Measurements from ENCODE around the gene EHD3. TPM values are rescaled to one million over a fixed set of nuclear protein-coding genes. Genes with fewer than 3 reads are reported as not detected.

EHD3 gene
- total and polyA plus RNA-seq, 2 of the 8 experiments (the other 6 are each of a cell fraction or from before 2014, with no cell fraction given) = 9.3 to 12.0 TPM

DNA sequence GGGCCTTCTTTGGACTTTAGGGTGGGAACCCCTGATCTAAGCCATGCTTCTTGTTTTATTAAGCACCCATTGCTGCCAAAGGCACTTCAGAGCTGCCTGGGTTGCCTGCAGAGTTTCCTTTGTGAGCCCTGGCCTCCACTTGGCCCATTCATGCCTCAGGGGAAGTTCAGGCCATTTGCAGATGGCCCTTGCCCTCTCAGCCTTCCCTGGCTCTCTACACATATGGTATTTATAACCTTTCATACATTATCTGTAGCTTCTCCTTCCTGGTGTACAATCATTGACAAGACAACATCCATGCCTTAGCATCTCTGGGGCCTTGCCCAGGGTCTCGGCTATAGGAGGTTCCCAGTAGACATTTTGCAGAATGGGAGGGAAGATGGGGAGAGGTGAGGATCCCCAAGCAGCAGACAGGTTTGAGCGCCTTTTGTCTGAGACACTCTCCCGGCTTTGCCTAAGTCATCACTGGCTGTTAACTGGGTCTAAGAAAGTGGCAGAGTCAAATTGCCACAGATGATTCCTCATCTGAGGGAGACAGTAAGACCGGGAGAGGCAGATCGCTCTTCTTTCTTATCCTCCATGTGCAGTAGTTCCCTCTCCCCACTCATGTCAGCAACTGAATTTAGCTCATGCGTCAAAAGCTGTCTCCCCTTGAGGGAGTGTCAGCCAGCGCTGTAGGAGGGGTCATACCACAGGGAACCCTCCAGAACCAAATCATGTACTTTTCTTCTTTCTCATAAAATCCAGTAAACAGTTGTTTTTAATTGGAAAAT lies 2.7 kb downstream of the EHD3 start:
- Histone ChIP-seq H3K4me3 (ENCODE audit: extremely low read depth in 1 of 4, insufficient read depth in 2 of 4, low read depth in 3 of 4, low read length in 4 of 4) (no peak overlapping the region), H4K8ac (ENCODE audit: extremely low read depth, insufficient read depth, low read length) (no peak overlapping the region), H2BK5ac (ENCODE audit: low read depth, low read length) (no peak overlapping the region), H3K18ac (ENCODE audit: extremely low read depth, low read length) (no peak overlapping the region), H2AFZ (ENCODE audit: low read length) (no peak overlapping the region), H3K23me2 (ENCODE audit: low read depth, low read length) (peaks cover 5% of the 10 kb centered on the region; the same call in 1 of the 2 replicates), H3K36me3 (ENCODE audit: control insufficient read depth in 2 of 4, insufficient read depth in 4 of 4, low read length in 3 of 4) (no peaks in the 10 kb centered on the region), H3K4me2 (ENCODE audit: insufficient read depth in 1 of 2, low read depth in 2 of 2, low read length in 2 of 2) (no peak overlapping the region), H2BK15ac (ENCODE audit: low read length) (no peak overlapping the region), H3K14ac (ENCODE audit: insufficient read length) (no peak overlapping the region), H4K5ac (ENCODE audit: insufficient read length, low read depth, low read length) (no peak overlapping the region), H2BK12ac (ENCODE audit: low read depth, low read length) (no peak overlapping the region), H3K79me2 (ENCODE audit: control insufficient read depth in 1 of 2, insufficient read depth in 2 of 2, low read length in 2 of 2) (no peaks in the 10 kb centered on the region), H3K79me1 (ENCODE audit: low read depth, low read length) (no peaks in the 10 kb centered on the region), H3K27ac (ENCODE audit: low read depth, low read length) (no peak overlapping the region), H3K4me1 (replicated peaks in 1 of 4; ENCODE audit: control insufficient read depth in 3 of 4, insufficient read depth in 4 of 4, low read length in 3 of 4) (peaks cover 4 to 6% (median 4%) of the 10 kb centered on the region in 4 experiments; a peak in 5 of 7 replicates), H4K91ac (replicated peaks; ENCODE audit: insufficient read length, low read length) (no peak overlapping the region), H2AK5ac (ENCODE audit: low read depth, low read length) (no peak overlapping the region), H3K27me3 (replicated peaks in 1 of 4; ENCODE audit: control insufficient read depth in 3 of 4, extremely low read depth in 1 of 4, insufficient read depth in 3 of 4, low read length in 3 of 4) (peaks cover 0 to 8% (median 5%) of the 10 kb centered on the region in 4 experiments; a peak in 4 of 7 replicates), H3K4ac (replicated peaks; ENCODE audit: insufficient read length, low read depth, low read length) (no peak overlapping the region), H3K9me3 (ENCODE audit: insufficient read depth in 2 of 2, low read depth in 1 of 2, low read length in 1 of 2) (no peaks in the 10 kb centered on the region), H3K9ac (replicated peaks in 1 of 4; ENCODE audit: extremely low read depth in 1 of 4, low read depth in 3 of 4, low read length in 3 of 4) (no peak overlapping the region), H2BK20ac (ENCODE audit: low read length) (no peak overlapping the region), H2BK120ac (replicated peaks; ENCODE audit: low read depth, low read length) (no peak overlapping the region), H3K56ac (replicated peaks; ENCODE audit: insufficient read length, low read depth, low read length) (no peak overlapping the region), H4K20me1 (replicated peaks in 1 of 2; ENCODE audit: control insufficient read depth in 1 of 2, insufficient read depth in 2 of 2, low read length in 2 of 2) (peaks cover 0 to 1% of the 10 kb centered on the region in 2 experiments), H3K23ac (ENCODE audit: insufficient read length) (no peak overlapping the region)
- CTCF ChIA-PET (ENCODE audit: partially characterized antibody) = interaction anchor here (0.5 to 1.3 kb wide), 5 partner anchors 97 to 654 kb away, joined by 3 to 6 read pairs (median 4); partner anchors contain the start of gene GALNT14
- no peak for DNase-seq (ENCODE audit: low read depth in 1 of 2, low spot score in 2 of 2)
- WGBS, 2 experiments (ENCODE audit: extremely low coverage in 1 of 2, insufficient coverage in 1 of 2, insufficient read length in 1 of 2, insufficient replicate concordance in 2 of 2, low coverage in 1 of 2, low lambda C conversion rate in 2 of 2, missing lambda C conversion rate in 1 of 2) = 91% methylated on average over 7 of the region's 7 CpGs; no CpG with 5 or more reads in 1 of the 2 experiments
- POLR2A ChIA-PET (ENCODE audit: partially characterized antibody) = no interaction called here
- no peak for FAIRE-seq
- TF ChIP-seq RXRA (IDR thresholded peaks at IDR 0.05; ENCODE audit: insufficient read depth, low read depth, low read length) (no peak), CBX8 (IDR thresholded peaks at IDR 0.05; ENCODE audit: borderline replicate concordance, low read depth, low read length) (no peak), CEBPB (IDR thresholded peaks at IDR 0.05; ENCODE audit: low read depth, low read length) (no peak), BACH1 (IDR thresholded peaks at IDR 0.05; ENCODE audit: low read length) (no peak), SAP30 (IDR thresholded peaks at IDR 0.05; ENCODE audit: insufficient read depth, insufficient replicate concordance, low read length) (no peak), TEAD4 (IDR thresholded peaks at IDR 0.05; ENCODE audit: low read depth, low read length) (no peak), GABPA (IDR thresholded peaks at IDR 0.05; ENCODE audit: borderline replicate concordance, insufficient read depth, low read length) (no peak), ATF3 (IDR thresholded peaks at IDR 0.05; ENCODE audit: insufficient read depth, low read depth, low read length) (no peak)

All from H1 (cell line).